Measurements from ENCODE around the gene HUNK. TPM values are rescaled to one million over a fixed set of nuclear protein-coding genes. Genes with fewer than 3 reads are reported as not detected.

HUNK gene
- total RNA-seq, 1 donor from 2014 or later = 44.0 TPM

GRCh38 chr21:31964692-31965091 lies 91.9 kb downstream of the HUNK start:
- Mint-ChIP-seq H3K36me3 (peaks cover 42% of the 10 kb centered on the region), H3K4me1 (ENCODE audit: unreplicated experiment) (no peaks in the 10 kb centered on the region), H3K27ac (no peak overlapping the region), H3K9me3 (peaks cover 9% of the 10 kb centered on the region), H3K27me3 (no peaks in the 10 kb centered on the region), H3K4me3 (no peak overlapping the region)
- TF ChIP-seq CTCF (conservative IDR thresholded peaks at IDR 0.05) = no peak
- DNase-seq (ENCODE audit: extremely low spot score, unreplicated experiment) = no peak

- Mint-ChIP-seq H3K9me3 (no peaks in the 10 kb centered on the region), H3K27me3 (no peaks in the 10 kb centered on the region), H3K27ac (no peak overlapping the region), H3K4me1 (ENCODE audit: unreplicated experiment) (no peaks in the 10 kb centered on the region), H3K36me3 (peaks cover 35% of the 10 kb centered on the region), H3K4me3 (no peak overlapping the region)
- TF ChIP-seq CTCF (conservative IDR thresholded peaks at IDR 0.05) = no peak
- DNase-seq (ENCODE audit: extremely low spot score, unreplicated experiment) = no peak
Observed at GRCh38 chr21:31967334-31967733, 94.5 kb downstream of the HUNK start.

- no peaks in the 10 kb centered on the region for H3K9me3 Mint-ChIP-seq
- H3K36me3 Mint-ChIP-seq = peaks cover 48% of the 10 kb centered on the region
- no peaks in the 10 kb centered on the region for H3K27me3 Mint-ChIP-seq
- no peak for TF ChIP-seq CTCF (conservative IDR thresholded peaks at IDR 0.05)
- H3K4me3 Mint-ChIP-seq = no peak overlapping the region
- no peak for DNase-seq (ENCODE audit: extremely low spot score, unreplicated experiment)
- H3K4me1 Mint-ChIP-seq (ENCODE audit: unreplicated experiment) = peaks cover 6% of the 10 kb centered on the region
- no peak overlapping the region for H3K27ac Mint-ChIP-seq
Observed at GRCh38 chr21:31972622-31973021, 99.8 kb downstream of the HUNK start.

- peaks cover 51% of the 10 kb centered on the region for H3K36me3 Mint-ChIP-seq
- H3K27ac Mint-ChIP-seq = no peak overlapping the region
- no peak for DNase-seq (ENCODE audit: extremely low spot score, unreplicated experiment)
- H3K4me3 Mint-ChIP-seq = no peak overlapping the region
- peaks cover 6% of the 10 kb centered on the region for H3K4me1 Mint-ChIP-seq (ENCODE audit: unreplicated experiment)
- TF ChIP-seq CTCF (conservative IDR thresholded peaks at IDR 0.05) = no peak
- H3K9me3 Mint-ChIP-seq = no peaks in the 10 kb centered on the region
- H3K27me3 Mint-ChIP-seq = no peaks in the 10 kb centered on the region
Observed at GRCh38 chr21:31973402-31973944, 100.7 kb downstream of the HUNK start.

- no peak overlapping the region for H3K4me3 Mint-ChIP-seq
- no peak for TF ChIP-seq CTCF (conservative IDR thresholded peaks at IDR 0.05)
- no peaks in the 10 kb centered on the region for H3K27me3 Mint-ChIP-seq
- no peaks in the 10 kb centered on the region for H3K9me3 Mint-ChIP-seq
- peaks cover 6% of the 10 kb centered on the region for H3K4me1 Mint-ChIP-seq (ENCODE audit: unreplicated experiment)
- no peak for DNase-seq (ENCODE audit: extremely low spot score, unreplicated experiment)
- H3K36me3 Mint-ChIP-seq = peaks cover 48% of the 10 kb centered on the region
- no peak overlapping the region for H3K27ac Mint-ChIP-seq
Observed at GRCh38 chr21:31974454-31974985, 101.7 kb downstream of the HUNK start.
